SKM-1 treated with dmso at 0.1 percent for 144 hours (cell line): ENCODE results near the gene VPS37B.

Experiments
- DNase-seq: peaks from one replicate; lab custom pipeline; 2025; ENCODE audit not compliant: unreplicated experiment; lab: John Stamatoyannopoulos, UW

Gene VPS37B

DNA sequence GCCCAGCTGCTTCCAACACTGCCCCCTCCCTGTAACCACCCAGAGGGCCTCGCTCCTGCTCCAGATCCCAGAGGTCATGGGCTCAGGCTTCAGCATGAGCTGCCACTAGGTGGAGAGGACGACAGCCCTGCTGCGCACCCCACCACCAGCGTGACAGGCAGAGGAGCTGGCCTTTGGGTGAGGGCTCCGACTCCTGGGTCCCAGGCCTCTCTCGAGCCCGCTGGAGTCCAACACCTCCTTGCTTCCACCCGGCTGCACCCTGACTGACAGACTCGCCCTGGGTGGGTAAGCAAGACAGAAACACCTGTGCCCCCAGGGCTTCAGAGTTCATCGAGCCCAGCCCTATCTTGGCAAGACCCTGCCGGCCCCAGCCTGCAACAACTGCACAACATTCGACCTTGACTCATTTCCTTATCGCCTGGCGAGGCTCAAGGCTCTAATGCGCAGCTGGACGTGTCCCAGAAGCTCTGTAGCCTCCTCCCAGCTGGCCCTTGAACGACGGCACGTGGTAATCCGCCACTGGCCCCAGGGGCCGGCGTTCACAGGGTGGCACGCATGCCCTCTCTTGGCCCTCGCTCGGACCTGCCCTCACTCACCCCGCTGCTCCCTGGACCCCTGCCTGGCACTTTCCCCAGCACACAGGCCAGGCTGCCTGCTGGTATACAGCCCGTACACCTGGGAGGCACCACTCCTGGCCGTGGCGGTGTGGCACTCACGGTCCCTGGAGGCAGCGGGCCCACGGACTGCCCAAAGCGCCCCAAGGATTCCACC lies 28.0 kb downstream of the VPS37B start:
- DNase-seq = no peak

DNA sequence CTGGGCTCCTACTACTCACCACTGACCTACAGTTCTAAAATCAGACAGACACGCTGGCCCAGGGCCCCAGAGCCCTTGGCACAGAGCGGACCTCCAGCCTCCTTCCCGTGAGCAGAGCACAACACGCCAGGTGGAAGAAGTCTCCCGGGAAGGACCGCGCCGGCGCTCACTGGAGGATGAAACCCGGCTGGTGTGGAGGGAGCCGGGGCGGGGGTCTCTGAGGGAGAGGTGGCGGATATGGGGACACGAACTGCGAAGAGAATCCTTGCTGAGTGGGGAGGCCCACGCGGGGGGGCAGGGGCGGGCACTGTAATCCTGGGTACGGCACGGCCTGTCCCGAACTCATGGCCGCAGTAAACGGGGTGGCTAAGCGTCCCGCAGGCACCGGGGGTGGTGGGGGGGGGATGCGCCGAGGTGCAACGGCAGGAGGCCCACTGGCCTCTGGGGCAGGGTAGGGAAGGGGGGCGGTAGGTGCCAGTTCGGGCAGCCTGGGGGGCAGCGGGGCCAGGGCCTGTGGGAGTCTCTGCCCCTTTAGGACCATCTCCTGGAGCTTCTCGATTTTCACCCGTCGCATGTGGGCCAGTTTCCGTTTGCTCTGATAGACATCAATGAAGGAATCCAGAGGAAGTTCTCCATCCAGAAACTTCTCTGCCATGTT lies 28.8 kb downstream of the VPS37B start:
- no peak for DNase-seq

DNA sequence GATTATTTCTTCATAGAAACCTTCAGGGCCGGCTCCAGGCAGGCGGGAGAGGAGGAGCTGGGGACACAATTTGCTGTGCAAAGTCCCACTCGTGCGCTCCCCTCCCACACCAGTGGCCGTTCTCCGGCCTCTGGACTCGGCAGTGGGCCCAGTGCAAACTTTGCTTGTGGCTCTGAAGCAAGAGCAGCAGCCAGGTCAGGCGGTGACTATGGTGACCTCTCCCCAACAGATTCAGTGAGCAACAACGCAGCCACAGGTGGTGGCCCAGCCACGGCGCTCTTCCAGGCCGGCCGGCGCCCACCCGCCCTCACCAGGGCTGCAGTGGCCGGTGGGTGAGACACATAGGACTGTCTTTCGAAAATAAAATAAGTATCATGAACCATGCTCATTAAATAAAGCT lies 29.5 kb downstream of the VPS37B start:
- no peak for DNase-seq

DNA sequence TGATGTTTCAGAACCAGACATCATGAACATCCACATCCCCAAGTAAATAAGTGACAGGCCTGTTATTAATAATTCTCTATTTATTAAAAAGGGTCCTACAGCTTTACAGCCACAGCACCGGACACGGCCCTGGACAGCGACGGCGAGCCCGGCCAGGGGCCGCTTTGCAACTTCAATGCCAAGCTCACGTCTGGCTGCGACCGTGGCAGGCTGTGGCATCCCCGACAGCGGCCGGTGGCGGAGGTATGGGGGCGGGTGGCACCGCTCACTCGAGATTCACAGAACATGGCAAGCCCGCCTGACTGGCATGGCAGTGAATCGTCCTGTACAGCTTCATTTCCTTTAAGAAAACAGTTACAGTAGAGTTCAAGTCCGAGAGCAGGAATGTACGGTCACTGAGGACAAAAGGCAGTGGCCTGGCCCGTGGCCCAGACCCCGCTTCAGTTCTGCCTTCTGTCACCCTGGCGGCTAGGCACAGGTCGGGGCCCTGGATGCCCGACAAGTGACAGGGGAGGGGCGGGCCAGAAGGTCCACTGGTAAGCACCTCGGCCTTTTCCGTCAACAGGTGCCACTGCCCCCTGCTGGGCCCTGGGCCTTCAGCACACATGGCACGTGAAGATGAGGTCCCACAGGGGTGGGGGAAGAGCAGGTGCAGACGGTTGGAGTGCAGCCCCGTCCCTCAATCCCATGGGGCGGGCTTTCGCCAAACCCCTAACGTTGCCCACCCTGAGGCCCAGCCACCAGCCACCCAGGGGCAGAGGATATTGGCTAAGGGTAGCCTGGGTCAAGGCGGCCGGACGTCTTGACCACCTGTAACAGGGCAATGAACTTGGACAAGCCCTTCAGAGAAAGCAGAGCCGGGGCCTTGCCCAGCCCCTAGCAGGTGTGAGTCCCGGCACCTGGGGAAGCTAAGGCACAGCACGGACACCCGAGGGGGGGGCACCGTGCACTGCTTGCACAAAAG lies 30.4 kb downstream of the VPS37B start:
- no peak for DNase-seq

DNA sequence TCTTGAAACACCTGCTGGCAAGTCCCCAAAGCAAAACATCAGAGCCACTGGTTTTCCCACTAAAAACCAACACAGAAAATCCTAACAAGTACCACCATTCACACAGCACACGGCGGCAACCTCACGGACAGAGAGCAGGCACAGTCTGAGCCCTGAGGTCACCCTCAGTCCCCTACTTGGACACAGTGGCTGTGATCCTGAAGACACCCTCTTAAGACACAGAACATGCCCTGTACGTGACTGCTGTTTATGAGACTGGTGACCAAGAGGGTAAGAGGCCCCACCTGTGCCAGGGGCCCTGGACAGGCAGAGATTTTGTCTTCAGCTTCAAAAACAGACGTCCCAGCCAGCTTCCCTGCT lies 31.1 kb downstream of the VPS37B start:
- DNase-seq = no peak

DNA sequence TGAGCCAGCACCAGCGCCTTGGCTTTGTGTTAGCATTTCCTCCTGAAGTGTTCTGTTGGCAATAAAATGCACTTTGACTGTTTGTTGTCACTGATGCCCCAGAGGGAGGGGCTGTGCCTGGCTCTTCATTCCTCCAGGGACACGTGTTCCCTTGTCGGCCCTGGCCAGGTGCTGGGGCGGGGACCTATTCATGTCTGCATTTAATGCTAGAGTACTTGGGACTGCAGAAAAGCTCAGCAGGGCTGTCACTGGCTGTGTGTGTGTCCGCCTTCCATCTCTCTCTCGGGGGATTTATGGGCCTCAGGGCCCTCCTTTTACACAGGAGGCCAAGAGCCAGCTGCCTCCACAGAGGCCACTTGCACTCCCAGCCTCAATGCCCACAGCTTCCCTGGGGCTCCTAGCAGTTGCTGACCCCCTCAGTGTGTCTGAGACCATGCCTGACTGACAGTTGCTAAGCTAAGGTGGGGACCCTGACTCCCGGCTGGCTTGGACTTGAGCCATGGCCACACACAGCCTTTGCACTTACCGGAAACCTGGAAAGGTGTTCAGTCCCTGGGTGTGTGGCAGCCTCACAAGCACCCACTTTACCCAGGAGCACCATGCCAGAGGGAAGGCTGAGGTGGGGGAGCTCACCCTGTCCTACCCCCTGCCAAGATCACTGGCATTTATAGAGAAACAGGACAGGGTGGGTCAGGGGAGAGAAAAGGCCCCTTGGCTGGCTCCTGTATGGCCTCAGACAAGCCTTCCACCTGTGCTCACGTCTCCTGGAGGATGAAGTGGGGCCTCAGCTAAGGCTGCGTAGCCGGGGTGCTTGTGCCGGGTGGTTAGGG lies 32.8 kb downstream of the VPS37B start:
- DNase-seq = no peak

DNA sequence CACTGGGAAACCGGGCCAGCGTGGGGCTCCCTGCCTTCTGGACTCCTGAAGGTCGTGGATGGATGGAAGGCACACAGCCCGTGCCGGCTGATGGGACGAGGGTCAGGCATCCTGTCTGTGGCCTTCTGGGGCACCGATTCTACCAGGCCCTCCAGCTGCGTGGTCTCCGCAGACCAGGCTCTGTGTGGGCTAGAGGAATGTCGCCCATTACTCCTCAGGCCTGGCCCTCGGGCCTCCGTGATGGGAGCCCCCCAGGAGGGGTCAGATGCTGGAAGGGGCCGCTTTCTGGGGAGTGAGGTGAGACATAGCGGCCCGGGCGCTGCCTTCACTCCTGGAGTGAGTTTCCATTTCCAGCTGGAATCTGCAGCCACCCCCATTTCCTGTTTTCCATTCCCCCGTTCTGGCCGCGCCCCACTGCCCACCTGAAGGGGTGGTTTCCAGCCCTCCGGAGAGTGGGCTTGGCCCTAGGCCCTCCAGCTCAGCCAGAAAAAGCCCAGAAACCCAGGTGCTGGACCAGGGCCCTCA lies 33.8 kb downstream of the VPS37B start:
- DNase-seq = no peak

DNA sequence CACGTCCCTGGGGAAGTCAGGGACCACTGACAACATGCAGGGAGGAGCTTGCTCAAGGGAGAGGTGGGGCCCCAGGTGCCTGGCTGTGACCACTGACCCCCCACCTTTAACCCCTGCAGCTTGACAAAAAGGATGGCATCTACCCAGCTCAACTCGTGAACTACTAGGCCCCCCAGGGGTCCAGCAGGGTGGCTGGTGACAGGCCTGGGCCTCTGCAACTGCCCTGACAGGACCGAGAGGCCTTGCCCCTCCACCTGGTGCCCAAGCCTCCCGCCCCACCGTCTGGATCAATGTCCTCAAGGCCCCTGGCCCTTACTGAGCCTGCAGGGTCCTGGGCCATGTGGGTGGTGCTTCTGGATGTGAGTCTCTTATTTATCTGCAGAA lies 34.3 kb downstream of the VPS37B start:
- DNase-seq = no peak

DNA sequence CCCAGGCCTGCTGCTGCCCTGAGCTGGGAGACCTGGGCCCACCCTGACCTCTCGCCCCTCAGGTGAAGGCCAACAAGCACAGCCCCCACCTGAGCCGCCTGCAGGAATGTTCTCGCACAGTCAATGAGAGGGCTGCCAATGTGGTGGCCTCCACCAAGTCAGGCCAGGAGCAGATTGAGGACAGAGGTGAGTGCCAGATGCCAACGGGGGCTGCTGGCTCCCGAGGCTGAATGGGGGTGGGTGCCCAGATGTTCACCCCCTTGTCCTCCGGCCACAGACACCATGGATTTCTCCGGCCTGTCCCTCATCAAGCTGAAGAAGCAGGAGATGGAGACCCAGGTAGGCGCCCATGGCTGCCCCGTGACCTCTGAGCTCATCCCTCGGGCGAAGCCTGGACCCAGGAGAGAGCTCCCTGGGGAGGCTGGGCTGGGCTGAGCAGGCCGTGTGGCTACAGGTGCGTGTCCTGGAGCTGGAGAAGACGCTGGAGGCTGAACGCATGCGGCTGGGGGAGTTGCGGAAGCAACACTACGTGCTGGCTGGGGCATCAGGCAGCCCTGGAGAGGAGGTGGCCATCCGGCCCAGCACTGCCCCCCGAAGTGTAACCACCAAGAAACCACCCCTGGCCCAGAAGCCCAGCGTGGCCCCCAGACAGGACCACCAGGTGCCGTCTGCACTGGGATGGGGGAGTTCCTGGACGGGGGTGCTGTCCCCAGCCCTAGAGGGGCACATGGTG lies 34.9 kb downstream of the VPS37B start:
- DNase-seq = no peak

DNA sequence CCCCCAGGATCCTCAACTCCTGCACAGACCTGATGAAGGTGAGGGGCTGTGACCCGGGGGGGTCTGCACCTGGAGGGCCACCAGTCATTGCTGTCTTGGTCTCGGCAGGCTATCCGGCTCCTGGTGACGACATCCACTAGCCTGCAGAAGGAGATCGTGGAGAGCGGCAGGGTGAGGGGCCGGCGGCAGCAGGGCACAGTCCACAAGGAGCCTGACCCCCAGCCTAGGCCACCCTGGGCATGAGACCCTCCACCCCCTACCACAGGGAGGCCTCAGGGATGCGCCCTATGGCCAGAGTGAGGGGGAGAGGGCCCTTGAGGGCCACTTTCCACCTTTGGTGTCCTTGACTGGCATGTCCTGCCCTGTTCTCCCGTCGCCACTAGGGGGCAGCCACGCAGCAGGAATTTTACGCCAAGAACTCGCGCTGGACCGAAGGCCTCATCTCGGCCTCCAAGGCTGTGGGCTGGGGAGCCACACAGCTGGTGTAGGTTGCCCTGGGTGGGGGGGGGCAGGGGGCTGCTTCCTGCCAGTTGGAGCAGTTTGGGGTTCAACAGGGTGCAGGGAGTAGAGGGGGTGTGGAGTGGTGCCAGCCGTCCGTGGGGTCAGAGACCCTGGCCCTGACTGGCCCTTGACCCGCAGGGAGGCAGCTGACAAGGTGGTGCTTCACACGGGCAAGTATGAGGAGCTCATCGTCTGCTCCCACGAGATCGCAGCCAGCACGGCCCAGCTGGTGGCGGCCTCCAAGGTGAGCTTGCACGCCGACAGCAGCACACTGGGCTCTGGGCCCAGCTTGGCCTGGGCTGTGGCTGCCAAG lies 35.7 kb downstream of the VPS37B start:
- peak; percentile 7 for DNase-seq

DNA sequence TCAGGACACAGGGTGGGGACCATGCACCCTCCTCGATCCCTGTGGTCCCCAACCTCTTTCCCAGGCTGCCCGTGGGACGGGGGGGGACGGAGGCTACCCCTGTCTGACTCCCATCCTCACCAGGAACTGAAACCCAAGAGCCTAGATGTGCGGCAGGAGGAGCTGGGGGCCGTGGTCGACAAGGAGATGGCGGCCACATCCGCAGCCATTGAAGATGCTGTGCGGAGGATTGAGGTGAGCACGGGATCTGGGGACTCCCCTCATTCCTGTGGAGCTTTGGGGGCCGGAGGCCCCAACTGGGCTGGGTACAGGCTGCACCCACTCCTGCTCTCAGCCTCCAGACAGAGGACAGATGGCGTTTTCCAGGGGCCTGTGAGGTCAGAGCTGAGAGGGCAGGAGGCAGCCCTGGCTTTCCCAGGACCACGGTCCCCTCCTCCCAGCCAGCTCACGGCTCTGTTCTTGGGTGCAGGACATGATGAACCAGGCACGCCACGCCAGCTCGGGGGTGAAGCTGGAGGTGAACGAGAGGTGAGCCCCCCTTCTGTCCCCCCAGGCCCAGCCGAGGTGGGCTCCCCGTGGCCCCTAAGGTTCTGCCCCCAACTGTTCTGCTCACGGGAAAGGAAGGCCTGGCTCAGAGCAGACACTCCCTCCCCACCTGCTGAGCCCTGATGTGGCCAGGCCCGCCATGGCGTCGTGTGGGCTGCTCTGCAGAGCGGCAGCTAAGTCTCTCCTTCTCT lies 36.5 kb downstream of the VPS37B start:
- DNase-seq = no peak

DNA sequence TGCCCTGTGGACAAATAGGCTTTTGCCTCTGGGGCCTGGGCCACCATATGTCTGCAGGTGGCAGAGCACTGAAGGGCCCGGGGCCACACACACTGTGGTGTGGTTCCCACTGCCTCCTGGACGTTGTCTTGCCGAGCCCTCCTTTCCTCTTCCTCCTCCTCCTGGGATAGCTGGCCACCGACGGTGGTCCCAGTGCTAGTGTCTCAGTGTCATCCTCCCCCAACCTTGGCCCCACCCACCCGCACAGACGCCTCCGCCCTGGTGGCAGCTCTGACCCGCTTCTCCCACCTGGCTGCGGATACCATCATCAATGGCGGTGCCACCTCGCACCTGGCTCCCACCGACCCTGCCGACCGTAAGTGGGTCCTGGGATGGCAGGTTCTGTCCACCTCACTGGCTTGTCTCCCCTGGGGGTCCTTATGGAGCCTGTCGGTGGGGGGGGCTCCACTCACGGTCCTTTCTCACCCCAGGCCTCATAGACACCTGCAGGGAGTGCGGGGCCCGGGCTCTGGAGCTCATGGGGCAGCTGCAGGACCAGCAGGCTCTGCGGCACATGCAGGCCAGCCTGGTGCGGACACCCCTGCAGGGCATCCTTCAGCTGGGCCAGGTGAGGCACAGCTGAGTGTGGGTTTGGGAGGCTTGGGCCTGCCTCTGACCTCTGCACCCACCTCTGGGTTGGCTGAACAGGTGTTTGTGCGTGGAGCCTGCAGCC lies 37.2 kb downstream of the VPS37B start:
- no peak for DNase-seq

DNA sequence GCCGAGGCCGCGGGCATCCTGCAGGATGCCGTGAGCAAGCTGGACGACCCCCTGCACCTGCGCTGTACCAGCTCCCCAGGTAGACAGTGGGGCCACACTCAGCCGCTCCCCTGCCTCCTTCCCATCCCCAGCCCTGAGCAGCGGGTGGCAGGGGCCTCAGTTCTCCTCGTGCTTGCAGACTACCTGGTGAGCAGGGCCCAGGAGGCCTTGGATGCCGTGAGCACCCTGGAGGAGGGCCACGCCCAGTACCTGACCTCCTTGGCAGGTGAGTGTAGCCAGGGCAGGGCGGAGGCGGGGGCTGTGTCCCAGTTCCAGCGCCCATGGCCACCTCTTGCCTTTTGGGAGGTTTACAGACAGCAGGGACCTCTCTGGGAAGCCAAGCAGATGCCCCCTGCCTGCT lies 37.8 kb downstream of the VPS37B start:
- no peak for DNase-seq

DNA sequence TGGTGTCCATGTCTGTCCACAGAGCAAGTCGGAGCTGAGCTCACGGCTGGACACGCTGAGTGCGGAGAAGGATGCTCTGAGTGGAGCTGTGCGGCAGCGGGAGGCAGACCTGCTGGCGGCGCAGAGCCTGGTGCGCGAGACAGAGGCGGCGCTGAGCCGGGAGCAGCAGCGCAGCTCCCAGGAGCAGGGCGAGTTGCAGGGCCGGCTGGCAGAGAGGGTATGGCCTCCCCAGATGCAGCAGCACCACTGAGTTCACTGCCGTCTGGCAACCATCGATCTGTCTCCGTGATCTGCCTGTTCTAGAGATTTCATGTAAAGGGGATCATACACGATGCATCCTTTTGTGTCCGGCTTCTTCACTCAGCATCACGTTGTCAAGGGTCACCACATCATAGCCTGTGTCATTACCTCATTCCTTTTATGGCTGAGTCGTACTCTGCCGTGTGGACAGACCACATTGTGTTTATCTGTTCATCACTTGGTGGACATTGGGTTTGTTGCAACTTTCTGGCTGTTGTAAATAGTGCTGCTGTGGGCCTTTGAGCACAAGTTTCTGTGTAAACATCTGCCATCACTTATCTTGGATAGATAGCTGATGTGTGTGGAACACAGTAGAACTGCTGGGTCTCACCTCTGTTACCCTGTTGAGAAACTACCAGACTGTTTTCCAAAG lies 38.8 kb downstream of the VPS37B start:
- no peak for DNase-seq

DNA sequence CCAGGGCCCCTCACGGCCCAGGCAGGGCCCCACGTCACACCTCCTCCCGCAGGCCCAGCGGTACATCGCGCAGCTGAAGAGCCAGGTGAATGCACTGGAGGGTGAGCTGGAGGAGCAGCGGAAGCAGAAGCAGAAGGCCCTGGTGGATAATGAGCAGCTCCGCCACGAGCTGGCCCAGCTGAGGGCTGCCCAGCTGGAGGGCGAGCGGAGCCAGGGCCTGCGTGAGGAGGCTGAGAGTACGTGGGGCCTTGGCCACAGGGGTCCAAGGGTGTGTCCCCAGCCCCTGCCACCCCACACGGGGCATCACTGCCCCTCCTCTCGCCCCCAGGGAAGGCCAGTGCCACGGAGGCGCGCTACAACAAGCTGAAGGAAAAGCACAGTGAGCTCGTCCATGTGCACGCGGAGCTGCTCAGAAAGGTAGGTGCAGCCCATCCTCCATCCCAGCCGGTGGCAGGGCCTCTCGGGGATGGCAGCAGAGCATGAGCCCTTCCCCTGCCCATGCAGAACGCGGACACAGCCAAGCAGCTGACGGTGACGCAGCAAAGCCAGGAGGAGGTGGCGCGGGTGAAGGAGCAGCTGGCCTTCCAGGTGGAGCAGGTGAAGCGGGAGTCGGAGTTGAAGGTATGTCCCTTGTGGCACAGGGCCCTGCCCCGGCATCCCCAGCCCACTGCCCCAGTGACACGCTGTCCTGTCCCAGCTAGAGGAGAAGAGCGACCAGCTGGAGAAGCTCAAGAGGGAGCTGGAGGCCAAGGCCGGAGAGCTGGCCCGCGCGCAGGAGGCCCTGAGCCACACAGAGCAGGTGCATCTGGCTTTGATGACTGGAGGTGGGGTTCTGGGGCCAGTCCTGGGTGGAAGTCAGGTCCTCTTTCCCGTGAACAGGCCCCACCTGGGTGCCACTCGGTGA lies 39.7 kb downstream of the VPS37B start:
- no peak for DNase-seq
